Limb (tissue), 2 donors: Measurements from ENCODE around the gene POLR2M.
A peak's percentile ranks its signal among the peaks of the same experiment; 100 is the strongest.

Experiments used
- DNase-seq, 2 donors: peaks; one replicate each; pipeline ENCODE4 v3.0.0-alpha.2; 2016; ENCODE audit errors: extremely low spot score in 2 of 2

POLR2M gene

GRCh38 chr15:57691082-57691481, 15.4 kb upstream of the POLR2M start:
- no peak for DNase-seq

GRCh38 chr15:57692709-57693108, 13.8 kb upstream of the POLR2M start:
- DNase-seq: peak in 1 of 2 donors; percentile 43

GRCh38 chr15:57694279-57694678, 12.2 kb upstream of the POLR2M start:
- DNase-seq: no peak

- DNase-seq: no peak
These were observed 10.4 kb upstream of the POLR2M start for GRCh38 chr15:57696146-57696545.

- no peak for DNase-seq
These were observed 8.9 kb upstream of the POLR2M start for GRCh38 chr15:57697588-57697987.

- DNase-seq: no peak
These were observed 8.3 kb upstream of the POLR2M start for GRCh38 chr15:57698243-57698642.

- no peak for DNase-seq
These were observed 7.5 kb upstream of the POLR2M start for GRCh38 chr15:57698991-57699390.

GRCh38 chr15:57703387-57703786, 3.1 kb upstream of the POLR2M start:
- no peak for DNase-seq

GRCh38 chr15:57704441-57704840, 2.1 kb upstream of the POLR2M start:
- DNase-seq: no peak

GRCh38 chr15:57705746-57706404, 639 bp upstream of the POLR2M start:
- DNase-seq: no peak

GRCh38 chr15:57708047-57708446, 1.5 kb downstream of the POLR2M start:
- no peak for DNase-seq

GRCh38 chr15:57718309-57718708, 11.8 kb downstream of the POLR2M start:
- no peak for DNase-seq

GRCh38 chr15:57720867-57721266, 14.4 kb downstream of the POLR2M start:
- DNase-seq: no peak

- no peak for DNase-seq
These were observed 19.9 kb downstream of the POLR2M start for GRCh38 chr15:57726411-57726810.

- DNase-seq: no peak
These were observed 20.5 kb downstream of the POLR2M start for GRCh38 chr15:57727031-57727430.

GRCh38 chr15:57728436-57728835, 21.9 kb downstream of the POLR2M start:
- DNase-seq: no peak

GRCh38 chr15:57730876-57731275, 24.4 kb downstream of the POLR2M start:
- no peak for DNase-seq

GRCh38 chr15:57731530-57732103, 25.1 kb downstream of the POLR2M start:
- DNase-seq: no peak

- DNase-seq: peak in 1 of 2 donors; percentile 53
These were observed 26.2 kb downstream of the POLR2M start for GRCh38 chr15:57732526-57733331.

- no peak for DNase-seq
These were observed 28.3 kb downstream of the POLR2M start for GRCh38 chr15:57734860-57735259.

GRCh38 chr15:57735431-57735830, 28.9 kb downstream of the POLR2M start:
- no peak for DNase-seq

GRCh38 chr15:57735891-57736290, 29.4 kb downstream of the POLR2M start:
- no peak for DNase-seq

GRCh38 chr15:57736591-57736990, 30.1 kb downstream of the POLR2M start:
- DNase-seq: no peak
